ENCODE data around the gene CRTC3. TPM values are rescaled to one million over a fixed set of nuclear protein-coding genes. Genes with fewer than 3 reads are reported as not detected.
"Not testable (repeated sequence)": the region's sequence is repeated elsewhere in the genome, so short reads cannot be mapped to it uniquely, and the experiment has no call there.

CRTC3 gene
- total RNA-seq, 6 experiments from 2014 or later: 8.4 to 16.2 (median 11.3) TPM

DNA sequence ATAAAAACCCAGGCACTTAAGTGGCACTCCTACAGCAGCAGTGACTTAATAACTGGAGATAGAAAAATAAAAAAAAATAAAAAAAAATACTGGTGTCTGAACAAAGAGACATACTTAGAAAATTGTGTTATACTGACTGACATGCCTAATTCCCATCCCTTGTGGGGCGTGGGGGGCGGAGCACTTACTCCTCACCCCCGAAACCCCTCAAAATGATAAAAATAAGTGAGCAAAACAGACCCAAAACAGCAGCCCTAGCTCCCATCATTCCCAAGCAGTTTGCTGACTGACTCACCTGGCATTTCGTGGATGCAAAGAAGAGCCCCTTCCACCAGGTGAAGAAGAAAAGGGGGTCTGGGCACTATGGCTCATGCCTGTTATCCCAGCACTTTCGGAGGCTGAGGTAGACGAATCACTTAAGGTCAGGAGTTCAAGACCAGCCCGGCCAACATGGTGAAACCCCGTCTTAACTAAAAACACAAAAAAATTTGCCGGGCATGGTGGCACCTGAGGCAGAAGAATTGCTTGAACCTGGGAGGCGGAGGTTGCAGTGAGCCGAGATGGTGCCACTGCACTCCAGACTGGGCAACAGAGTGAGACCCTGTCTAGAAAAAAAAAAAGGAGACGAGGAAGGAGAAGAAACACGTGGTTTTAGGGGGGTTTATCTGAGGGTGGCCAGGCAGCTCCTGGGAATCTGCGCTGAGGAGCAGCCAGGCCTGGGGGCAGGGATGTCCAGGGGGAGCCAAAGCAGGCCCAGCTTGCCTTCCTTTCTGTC is 136.6 kb downstream of the CRTC3 start:
- no peaks in the 10 kb centered on the region for H3K9me3 ChIP-seq
- no peak for ATAC-seq
- peak overlapping the region in 2 of 3 donors; percentile 82 to 90 for H3K27ac ChIP-seq
- no peak for DNase-seq
- H3K36me3 ChIP-seq: no peaks in the 10 kb centered on the region
- intact Hi-C loops (cut with DNase I): no loop called here
- H3K4me1 ChIP-seq: peaks cover 0 to 4% (median 0%) of the 10 kb centered on the region in 4 donors
- H3K4me3 ChIP-seq: peak overlapping the region; percentile 66 to 83 (median 79)
- TF ChIP-seq POLR2A (IDR thresholded peaks at IDR 0.05): no peak
- TF ChIP-seq, protein P1, sequence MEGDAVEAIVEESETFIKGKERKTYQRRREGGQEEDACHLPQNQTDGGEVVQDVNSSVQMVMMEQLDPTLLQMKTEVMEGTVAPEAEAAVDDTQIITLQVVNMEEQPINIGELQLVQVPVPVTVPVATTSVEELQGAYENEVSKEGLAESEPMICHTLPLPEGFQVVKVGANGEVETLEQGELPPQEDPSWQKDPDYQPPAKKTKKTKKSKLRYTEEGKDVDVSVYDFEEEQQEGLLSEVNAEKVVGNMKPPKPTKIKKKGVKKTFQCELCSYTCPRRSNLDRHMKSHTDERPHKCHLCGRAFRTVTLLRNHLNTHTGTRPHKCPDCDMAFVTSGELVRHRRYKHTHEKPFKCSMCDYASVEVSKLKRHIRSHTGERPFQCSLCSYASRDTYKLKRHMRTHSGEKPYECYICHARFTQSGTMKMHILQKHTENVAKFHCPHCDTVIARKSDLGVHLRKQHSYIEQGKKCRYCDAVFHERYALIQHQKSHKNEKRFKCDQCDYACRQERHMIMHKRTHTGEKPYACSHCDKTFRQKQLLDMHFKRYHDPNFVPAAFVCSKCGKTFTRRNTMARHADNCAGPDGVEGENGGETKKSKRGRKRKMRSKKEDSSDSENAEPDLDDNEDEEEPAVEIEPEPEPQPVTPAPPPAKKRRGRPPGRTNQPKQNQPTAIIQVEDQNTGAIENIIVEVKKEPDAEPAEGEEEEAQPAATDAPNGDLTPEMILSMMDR (IDR thresholded peaks at IDR 0.05): no peak
- H3K27me3 ChIP-seq: no peaks in the 10 kb centered on the region
- 78% methylated on average over 10 of the region's 14 CpGs for WGBS (ENCODE audit: insufficient coverage, low coverage, low lambda C conversion rate, missing lambda C conversion rate)

DNA sequence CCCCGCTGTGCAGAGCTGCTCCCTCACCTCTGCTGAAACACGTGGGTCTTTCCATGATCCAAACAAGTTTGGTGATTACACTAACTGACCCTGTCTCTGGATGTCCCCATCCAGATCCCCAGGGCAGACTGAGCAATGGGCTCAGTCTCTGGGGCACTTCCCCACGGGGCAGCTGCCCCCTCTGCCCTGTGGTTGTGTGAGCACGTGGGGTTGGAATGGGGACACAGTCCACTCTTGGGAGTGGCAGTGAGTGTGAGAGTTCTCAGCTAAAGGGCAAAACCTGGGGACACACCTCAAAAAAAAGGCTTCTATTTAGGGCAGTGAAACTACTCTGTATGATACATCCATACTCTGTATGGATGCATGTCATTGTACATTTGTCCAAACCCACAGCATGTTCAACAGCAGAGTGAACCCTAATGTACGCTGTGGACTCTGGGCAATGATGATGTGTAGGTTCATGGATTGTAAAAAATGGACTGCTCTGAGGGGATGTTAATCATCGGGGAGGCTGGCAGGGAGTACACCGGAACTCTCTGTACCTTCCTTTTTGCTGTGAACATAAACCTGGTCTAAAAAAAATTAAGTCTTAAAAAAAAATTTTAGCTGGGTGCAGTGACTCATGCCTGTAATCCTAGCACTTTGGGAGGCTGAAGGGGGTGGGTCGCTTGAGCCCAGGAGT is 137.5 kb downstream of the CRTC3 start:
- 68% methylated on average over 4 of the region's 8 CpGs for WGBS (ENCODE audit: insufficient coverage, low coverage, low lambda C conversion rate, missing lambda C conversion rate)
- H3K36me3 ChIP-seq: no peaks in the 10 kb centered on the region
- H3K9me3 ChIP-seq: no peaks in the 10 kb centered on the region
- peaks cover 0 to 4% (median 0%) of the 10 kb centered on the region in 4 donors for H3K4me1 ChIP-seq
- no peak for DNase-seq
- no peak for ATAC-seq
- no peak overlapping the region for H3K4me3 ChIP-seq
- TF ChIP-seq POLR2A (IDR thresholded peaks at IDR 0.05): no peak
- TF ChIP-seq, protein P1 (IDR thresholded peaks at IDR 0.05): no peak
- H3K27ac ChIP-seq: no peak overlapping the region
- intact Hi-C loops (cut with DNase I): no loop called here
- no peaks in the 10 kb centered on the region for H3K27me3 ChIP-seq

DNA sequence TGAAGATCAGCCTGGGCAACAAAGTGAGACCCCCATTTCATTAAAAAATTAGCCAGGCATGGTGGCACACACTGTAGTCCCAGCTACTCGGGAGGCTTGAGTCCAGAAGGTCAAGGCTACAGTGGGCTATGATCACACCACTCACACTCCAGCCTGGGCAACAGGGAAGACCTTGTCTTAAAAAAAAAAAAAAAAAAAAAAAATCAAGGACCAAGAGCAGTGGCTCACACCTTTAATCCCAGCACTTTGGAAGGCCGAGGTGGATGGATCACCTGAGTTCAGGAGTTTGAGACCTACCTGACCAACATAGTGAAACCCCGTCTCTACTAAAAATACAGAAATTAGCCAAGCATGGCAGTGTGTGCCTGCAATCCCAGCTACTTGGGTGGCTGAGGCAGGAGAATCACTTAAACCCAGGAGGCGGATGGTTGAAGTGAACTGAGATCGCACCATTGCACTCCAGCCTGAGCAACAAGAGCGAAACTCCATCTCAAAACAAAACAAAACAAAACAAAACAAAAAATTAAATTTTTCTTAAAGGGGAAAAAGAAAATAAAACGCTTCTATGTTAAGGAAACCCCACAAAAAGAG is 138.1 kb downstream of the CRTC3 start:
- intact Hi-C loops (cut with DNase I); ATAC-seq; H3K27me3 ChIP-seq; H3K36me3 ChIP-seq; H3K9me3 ChIP-seq; H3K4me1 ChIP-seq; H3K27ac ChIP-seq; H3K4me3 ChIP-seq; DNase-seq: not testable (repeated sequence)
- WGBS (ENCODE audit: insufficient coverage, low coverage, low lambda C conversion rate, missing lambda C conversion rate): 72% methylated on average over 7 of the region's 7 CpGs

DNA sequence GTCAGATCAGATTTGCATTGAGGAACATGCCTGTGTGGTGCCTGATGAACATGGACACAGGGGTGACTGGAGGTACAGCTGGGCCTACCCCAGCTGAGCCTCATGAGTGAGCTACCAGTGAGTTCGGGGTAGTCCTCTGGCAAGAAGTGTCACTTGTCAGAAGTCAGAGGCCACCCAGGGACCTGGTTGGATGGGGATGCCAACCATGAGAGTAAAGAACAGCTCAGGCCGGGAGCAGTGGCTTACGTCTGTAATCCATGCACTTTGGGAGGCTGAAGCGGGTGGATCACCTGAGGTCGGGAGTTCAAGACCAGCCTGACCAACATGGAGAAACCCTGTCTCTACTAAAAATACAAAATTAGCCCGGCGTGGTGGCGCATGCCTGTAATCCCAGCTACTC is 140.9 kb downstream of the CRTC3 start:
- ATAC-seq; H3K36me3 ChIP-seq; H3K4me1 ChIP-seq; H3K27ac ChIP-seq; H3K4me3 ChIP-seq; H3K27me3 ChIP-seq; DNase-seq; intact Hi-C loops (cut with DNase I); H3K9me3 ChIP-seq: not testable (repeated sequence)
- 98% methylated on average over 6 of the region's 8 CpGs for WGBS (ENCODE audit: insufficient coverage, low coverage, low lambda C conversion rate, missing lambda C conversion rate)

DNA sequence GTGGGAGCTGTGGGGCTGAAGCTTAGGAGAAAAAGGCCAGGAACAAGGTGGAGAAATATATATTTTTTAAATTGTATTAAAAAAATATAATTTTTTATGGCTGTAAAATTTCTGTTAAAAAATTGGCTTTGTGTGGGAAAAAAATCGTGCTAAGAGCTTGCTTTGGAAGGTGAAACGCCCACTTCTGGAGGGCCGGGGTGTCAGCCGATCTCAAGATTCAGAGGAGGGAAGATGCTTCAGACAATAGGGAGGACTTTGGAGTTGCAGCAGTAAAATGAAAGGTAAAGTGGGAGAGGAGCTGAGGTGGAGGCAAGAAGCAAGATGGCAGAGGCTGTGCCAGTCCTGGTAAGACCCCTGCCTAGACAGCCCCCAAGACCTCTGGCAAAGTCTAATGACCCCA is 141.5 kb downstream of the CRTC3 start:
- no peak overlapping the region for H3K27ac ChIP-seq
- no peaks in the 10 kb centered on the region for H3K36me3 ChIP-seq
- H3K4me1 ChIP-seq: no peaks in the 10 kb centered on the region
- DNase-seq (no peak), ATAC-seq (no peak)
- no peaks in the 10 kb centered on the region for H3K27me3 ChIP-seq
- TF ChIP-seq POLR2A (IDR thresholded peaks at IDR 0.05): no peak
- TF ChIP-seq, protein P1 (IDR thresholded peaks at IDR 0.05): no peak
- WGBS (ENCODE audit: insufficient coverage, low coverage, low lambda C conversion rate, missing lambda C conversion rate): 84% methylated on average over 4 of the region's 4 CpGs
- H3K4me3 ChIP-seq: no peak overlapping the region
- no peaks in the 10 kb centered on the region for H3K9me3 ChIP-seq
- intact Hi-C loops (cut with DNase I): no loop called here

GRCh38 chr15:90673357-90673756 is 143.6 kb downstream of the CRTC3 start:
- intact Hi-C loops (cut with DNase I); ATAC-seq: not testable (repeated sequence)
- WGBS (ENCODE audit: insufficient coverage, low coverage, low lambda C conversion rate, missing lambda C conversion rate): 90% methylated on average over 7 of the region's 10 CpGs

More at GRCh38 chr15:90673357-90673756, 143.6 kb downstream of the CRTC3 start:
- H3K36me3 ChIP-seq, H3K4me3 ChIP-seq, H3K4me1 ChIP-seq, H3K27me3 ChIP-seq, H3K9me3 ChIP-seq, DNase-seq, H3K27ac ChIP-seq: not testable (repeated sequence)
